OCI-LY3 (cell line): ENCODE results near the gene TTC21B.

ENCODE experiments used
- EZH2phosphoT487 ChIP-seq: fragments of 200-600 bp; shearing (Covaris generic); IDR thresholded peaks from 2 replicates; pipeline ENCODE4 v1.6.1; 2018; ENCODE audit warnings: antibody characterized with exemption, mixed run types, low read depth
- TF ChIP-seq, protein P1 (sequence below): fragments of 200-600, 300-600 bp; sonication (generic); IDR thresholded peaks from 2 replicates; pipeline ENCODE4 v1.5.1; 2014; ENCODE audit warnings: antibody characterized with exemption, low read length, low read depth

DNA sequence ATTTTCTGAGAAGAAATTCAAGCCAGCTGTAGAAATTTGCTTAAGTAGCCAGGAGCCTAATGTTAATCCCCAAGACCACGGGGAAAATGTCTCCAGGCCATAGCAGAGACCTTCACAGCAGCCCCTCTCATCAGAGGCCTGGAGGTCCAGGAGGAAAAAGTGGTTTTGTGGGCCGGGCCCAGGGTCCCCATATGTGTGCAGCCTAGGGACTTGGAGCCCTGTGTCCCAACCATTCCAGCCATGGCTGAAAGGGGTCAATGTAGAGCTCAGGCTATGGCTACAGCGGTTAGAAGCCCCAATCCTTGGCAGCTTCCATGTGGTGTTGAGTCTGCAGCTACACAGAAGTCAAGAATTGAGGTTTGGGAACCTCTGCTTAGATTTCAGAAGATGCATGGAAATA, 14.2 kb upstream of the TTC21B start:
- TF ChIP-seq, protein P1, sequence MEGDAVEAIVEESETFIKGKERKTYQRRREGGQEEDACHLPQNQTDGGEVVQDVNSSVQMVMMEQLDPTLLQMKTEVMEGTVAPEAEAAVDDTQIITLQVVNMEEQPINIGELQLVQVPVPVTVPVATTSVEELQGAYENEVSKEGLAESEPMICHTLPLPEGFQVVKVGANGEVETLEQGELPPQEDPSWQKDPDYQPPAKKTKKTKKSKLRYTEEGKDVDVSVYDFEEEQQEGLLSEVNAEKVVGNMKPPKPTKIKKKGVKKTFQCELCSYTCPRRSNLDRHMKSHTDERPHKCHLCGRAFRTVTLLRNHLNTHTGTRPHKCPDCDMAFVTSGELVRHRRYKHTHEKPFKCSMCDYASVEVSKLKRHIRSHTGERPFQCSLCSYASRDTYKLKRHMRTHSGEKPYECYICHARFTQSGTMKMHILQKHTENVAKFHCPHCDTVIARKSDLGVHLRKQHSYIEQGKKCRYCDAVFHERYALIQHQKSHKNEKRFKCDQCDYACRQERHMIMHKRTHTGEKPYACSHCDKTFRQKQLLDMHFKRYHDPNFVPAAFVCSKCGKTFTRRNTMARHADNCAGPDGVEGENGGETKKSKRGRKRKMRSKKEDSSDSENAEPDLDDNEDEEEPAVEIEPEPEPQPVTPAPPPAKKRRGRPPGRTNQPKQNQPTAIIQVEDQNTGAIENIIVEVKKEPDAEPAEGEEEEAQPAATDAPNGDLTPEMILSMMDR: no peak
- TF ChIP-seq EZH2phosphoT487: no peak
